HG03066 (cell line): ENCODE measurements around the gene SNTG2.
"Not testable (repeated sequence)": the region's sequence is repeated elsewhere in the genome, so short reads cannot be mapped to it uniquely, and the experiment has no call there.

Source experiments
- ATAC-seq: cut with Tn5 transposase; IDR thresholded peaks from one replicate; pipeline ENCODE4 v1.9.1; 2021; ENCODE audit warnings: low read depth; ENCODE audit not compliant: unreplicated experiment

The SNTG2 gene

DNA sequence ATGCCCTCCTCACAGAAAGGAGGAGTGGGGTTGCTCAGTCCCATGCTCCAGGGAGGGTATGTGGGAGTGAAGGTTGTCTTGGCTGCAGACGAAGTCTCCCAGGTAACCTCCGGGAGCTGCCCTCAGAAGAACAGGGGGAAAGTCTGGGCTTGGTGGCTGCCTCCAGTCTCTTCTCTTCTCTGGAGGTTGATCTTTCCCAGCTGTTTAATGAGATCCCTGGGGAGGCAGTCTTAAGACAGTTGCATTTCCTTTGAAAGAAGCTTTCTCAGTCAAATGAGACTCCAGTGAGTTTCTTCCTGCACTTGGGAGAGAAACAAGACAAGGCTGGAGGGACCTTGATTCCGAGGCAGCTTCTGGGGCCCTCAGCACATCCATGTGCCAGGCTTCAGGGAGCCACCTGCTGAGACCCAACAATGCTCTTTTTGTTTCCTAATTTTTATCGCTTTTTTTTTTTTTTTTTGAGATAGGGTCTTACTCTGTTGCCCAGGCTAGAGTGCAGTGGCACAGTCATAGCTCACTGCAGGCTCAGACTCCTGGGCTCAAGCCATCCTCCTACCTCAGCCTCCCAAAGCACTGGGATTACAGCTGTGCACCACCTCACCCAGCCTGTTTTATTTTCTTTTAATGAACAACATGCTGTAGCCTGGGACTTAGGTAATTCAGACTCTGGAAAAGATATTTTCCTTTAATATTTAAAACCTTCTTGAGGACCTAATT lies 390.9 kb downstream of the SNTG2 start:
- ATAC-seq: no peak

- ATAC-seq: no peak
Measured at GRCh38 chr2:1348789-1349188, 398.1 kb downstream of the SNTG2 start.

DNA sequence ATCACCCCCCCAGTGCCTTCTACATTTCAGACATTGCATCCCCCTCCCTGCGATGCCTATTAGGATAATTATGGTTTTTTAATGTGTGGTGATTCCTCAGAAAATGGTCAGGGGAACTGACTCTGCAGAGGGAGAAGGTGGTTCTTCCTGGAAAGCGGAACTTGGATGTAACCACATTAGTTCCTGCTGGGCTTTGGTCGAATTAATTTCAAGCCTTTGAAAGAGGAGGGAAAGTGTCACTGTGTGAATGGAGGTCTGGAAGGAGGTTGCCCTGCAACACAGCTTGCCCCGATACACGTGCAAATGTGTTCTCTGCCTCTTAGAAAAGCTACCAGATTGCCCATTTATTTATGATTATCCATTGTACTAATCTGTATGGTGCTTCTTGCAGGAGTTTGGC lies 399.5 kb downstream of the SNTG2 start:
- no peak for ATAC-seq

DNA sequence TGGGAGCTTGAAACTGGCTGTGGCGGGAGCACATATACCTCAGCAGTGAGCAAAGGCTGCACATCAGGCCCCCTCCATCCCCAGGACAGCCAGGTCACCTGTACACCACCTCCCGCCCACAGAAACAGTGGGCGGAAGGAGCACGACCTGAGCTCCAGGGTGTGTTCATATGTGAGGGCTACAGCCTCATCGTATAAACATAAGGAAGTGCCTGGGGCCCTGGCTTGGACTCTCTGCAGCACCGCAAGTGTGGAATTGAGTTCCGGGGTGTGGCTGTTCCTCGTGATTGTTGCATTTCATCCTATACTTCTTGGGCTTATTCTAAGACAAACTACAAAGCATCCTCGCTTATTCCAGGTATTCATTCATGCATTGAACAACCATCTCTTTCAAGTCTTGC lies 402.5 kb downstream of the SNTG2 start:
- no peak for ATAC-seq

- no peak for ATAC-seq
Measured at GRCh38 chr2:1353543-1353942, 402.9 kb downstream of the SNTG2 start.

- ATAC-seq: no peak
Measured at GRCh38 chr2:1360144-1360543, 409.5 kb downstream of the SNTG2 start.

DNA sequence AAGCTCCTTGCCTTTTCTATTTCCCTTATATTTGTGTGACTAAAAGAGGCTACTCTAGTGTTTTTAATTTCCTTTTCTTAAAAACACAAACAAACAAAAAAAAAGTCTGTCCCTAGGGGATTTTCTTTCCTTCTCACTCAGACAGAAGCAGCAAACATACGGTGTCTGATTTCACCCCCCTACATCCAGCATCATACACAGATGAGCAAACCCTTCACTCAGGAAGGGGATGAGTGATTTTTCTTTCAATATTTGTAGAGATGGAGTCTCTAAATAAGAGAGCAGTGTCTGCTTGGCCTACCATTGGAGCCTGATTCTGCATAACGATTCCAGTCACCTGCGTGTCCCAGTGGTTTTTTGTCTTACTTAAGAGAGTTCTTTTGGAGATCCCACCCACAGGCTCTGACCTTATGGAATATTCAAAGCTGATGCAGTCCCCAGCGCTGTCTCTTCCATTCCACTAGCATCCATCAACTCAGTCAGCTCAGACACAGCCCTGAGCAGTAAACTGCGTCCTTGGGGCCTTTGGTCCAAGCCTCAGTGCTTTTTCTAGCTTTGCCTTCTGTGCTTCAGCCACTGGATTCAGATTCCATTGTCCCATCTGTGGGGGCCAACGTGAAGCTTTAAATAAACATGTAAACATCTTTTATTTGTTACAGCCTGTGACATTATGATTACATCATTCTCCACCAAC lies 410.1 kb downstream of the SNTG2 start:
- no peak for ATAC-seq

DNA sequence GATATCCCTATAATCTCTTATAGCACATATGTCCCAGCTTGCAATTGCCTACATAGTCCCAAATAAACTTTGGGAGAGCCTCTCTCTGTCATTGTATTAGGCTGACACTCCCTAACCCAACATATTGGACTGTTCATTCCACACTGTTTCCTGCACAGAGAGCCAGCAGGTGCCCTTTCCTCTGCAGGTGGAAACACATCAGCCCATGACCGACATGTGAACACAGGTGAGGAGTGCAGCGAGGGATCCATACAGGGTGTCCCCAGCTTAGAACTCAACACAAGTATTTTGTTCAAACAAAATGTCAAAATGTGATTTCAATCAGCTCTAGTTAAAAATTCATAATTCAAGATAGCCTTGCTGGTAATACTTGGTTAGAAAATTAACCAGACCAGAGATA lies 412.7 kb downstream of the SNTG2 start:
- no peak for ATAC-seq

GRCh38 chr2:1366546-1367134 lies 416.0 kb downstream of the SNTG2 start:
- no peak for ATAC-seq

GRCh38 chr2:1367601-1368000 lies 417.0 kb downstream of the SNTG2 start:
- no peak for ATAC-seq

DNA sequence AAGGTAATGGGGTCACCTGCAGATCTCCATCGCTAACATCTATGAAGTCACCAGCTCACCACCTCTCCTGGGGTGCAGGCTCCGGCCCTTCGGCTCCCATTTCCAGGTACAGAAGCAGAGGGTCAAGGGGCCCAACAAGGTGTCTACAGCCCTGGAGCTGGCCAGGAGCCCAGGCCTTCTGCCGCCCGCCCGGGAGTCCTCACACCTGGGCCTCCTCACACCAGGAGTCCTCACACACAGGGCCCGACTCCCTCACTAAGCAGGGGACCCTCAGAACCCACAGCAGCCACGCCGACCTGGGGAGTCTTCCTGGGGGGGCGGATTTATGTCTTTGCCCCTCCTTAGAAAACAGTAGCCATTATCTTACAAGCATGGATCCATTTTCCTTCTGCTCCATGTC lies 419.3 kb downstream of the SNTG2 start:
- ATAC-seq: no peak

- no peak for ATAC-seq
Measured at GRCh38 chr2:1370461-1370860, 419.8 kb downstream of the SNTG2 start.

DNA sequence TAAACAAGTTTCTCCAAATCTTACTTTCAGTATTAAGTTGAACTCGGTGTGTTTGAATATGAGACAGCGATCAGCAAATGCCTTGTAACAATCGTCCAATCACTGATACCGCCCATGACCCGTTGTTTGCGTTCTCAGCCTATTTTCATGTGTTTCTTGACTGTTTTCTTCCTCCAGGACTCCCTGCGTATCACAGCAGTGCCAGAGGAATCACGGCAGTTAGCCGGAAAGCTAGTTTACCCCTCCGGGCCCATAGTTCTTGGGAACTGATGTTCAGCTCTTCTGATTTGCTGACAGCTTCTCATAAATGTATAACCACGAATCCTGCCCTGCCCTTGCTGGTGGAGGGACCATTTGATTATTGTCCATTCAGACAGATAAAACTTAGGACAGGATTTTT lies 420.4 kb downstream of the SNTG2 start:
- no peak for ATAC-seq

DNA sequence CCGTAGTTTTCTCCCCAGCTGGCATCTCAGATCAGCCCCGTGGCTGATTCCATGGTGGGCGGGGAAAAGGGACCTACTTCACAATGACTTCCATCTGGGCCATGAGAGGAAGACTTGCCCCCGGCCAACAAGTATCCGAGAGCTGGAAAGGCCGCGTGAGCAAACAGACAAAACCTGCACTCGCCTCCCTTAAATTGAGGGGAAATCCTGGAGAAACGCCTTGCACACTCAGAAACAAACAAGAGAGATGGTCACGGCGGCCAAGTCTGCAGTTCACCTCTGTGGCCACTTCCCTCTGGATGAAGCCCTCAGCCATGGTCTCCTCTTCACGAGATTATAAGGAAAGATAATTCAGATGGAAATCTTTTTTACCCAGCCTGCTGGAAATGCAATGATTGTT lies 423.2 kb downstream of the SNTG2 start:
- ATAC-seq: no peak

- ATAC-seq: no peak
Measured at GRCh38 chr2:1374287-1374686, 423.6 kb downstream of the SNTG2 start.

DNA sequence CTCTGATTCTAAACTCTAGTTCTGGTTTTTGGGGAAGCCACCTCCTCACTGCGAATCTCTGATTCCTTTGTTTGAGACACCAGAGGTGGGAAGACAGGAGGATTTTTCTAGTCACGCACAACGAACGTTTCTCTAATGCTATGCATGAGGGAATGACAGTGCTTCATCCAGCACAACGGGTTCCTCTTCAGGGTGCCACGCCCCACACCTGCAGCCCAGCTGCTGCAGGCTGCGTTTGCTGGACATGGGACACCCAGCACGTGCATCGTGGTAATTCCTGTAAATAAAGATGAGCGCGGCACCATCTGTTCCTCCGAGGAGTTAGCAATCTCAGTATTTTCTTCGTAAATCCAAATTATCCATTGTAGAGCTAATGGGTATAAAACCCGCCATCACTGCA lies 425.1 kb downstream of the SNTG2 start:
- no peak for ATAC-seq

DNA sequence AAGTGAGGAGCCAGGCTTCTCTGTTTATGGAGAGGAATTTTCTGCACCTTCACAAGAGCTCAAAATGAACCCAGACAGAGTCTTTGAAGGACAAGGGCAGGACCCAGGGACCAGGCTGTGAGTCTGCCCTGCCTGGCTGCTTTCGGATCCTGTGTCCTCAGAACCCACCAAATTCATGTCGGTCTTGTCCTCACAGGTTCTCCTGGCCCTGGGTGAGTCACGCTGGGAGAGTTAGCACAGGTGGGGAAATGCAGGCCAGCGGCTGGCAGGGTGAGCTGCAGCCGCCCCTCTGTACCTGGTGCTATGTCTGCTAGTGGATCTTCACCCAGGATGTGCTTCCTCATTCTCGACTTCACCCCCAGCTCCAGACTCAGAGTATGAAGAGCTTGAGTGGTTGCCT lies 426.8 kb downstream of the SNTG2 start:
- no peak for ATAC-seq

- ATAC-seq: no peak
Measured at GRCh38 chr2:1378456-1379150, 428.0 kb downstream of the SNTG2 start.

GRCh38 chr2:1381644-1382043 lies 431.0 kb downstream of the SNTG2 start:
- no peak for ATAC-seq

DNA sequence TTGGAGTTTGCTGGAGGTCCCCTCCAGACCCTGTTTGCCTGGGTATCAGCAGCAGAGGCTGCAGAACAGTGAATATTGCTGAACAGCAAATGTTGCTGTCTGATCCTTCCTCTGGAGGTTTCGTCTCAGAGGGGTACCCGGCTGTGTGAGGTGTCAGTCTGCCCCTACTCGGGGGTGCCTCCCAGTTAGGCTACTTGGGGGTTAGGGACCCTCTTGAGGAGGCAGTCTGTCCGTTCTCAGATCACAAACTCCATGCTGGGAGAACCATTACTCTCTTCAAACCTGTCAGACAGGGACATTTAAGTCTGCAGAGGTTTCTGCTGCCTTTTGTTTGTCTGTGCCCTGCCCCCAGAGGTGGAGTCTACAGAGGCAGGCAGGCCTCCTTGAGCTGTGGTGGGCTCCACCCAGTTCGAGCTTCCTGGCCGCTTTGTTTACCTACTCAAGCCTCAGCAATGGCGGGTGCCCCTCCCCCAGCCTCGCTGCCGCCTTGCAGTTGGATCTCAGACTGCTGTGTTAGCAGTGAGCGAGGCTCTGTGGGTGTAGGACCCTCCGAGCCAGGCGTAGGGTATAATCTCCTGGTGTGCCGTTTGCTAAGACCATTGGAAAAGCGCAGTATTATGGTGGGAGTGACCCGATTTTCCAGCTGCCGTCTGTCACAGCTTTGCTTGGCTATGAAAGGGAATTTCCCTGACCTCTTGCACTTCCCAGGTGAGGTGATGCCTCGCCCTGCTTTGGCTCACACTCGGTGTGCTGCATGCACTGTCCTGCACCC lies 437.5 kb downstream of the SNTG2 start:
- not testable (repeated sequence) for ATAC-seq

DNA sequence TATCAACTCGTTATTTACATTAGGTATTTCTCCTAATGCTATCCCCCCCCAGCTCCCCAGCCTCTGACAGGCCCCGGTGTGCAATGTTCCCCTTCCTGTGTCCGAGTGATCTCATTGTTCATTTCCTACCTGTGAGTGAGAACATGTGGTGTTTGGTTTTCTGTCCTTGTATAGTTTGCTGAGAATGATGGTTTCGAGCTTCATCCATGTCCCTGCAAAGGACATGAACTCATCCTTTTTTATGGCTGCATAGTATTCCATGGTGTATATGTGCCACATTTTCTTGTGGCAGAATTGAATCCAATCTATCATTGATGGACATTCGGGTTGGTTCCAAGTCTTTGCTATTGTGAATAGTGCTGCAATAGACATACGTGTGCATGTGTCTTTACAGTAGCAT lies 439.5 kb downstream of the SNTG2 start:
- ATAC-seq: not testable (repeated sequence)
